ENCODE results near the gene TCN1.

DNA sequence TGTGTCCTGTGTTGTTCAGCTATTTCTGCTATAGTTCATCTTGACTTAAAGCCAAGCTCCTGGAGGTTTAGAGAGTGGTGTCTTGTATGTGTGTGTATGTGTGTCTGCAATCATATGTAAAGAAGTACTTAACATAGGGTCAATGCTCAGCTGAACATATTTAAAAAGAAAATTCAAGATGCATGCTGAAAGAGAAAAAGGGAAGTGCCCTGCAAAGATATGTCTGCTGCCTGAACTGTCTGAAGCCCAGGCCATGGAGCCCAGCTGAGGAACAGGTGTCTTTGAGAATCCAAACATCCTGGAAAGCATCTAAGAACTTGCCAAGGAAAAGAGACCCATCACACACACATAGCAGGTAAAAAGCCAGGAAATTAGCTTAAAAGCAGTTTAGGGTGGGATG lies 6.6 kb downstream of the TCN1 start:
- no peak for TF ChIP-seq POLR2AphosphoS5 (IDR thresholded peaks at IDR 0.05; ENCODE audit: low read depth)
- TF ChIP-seq, protein P1, sequence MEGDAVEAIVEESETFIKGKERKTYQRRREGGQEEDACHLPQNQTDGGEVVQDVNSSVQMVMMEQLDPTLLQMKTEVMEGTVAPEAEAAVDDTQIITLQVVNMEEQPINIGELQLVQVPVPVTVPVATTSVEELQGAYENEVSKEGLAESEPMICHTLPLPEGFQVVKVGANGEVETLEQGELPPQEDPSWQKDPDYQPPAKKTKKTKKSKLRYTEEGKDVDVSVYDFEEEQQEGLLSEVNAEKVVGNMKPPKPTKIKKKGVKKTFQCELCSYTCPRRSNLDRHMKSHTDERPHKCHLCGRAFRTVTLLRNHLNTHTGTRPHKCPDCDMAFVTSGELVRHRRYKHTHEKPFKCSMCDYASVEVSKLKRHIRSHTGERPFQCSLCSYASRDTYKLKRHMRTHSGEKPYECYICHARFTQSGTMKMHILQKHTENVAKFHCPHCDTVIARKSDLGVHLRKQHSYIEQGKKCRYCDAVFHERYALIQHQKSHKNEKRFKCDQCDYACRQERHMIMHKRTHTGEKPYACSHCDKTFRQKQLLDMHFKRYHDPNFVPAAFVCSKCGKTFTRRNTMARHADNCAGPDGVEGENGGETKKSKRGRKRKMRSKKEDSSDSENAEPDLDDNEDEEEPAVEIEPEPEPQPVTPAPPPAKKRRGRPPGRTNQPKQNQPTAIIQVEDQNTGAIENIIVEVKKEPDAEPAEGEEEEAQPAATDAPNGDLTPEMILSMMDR (IDR thresholded peaks at IDR 0.05; ENCODE audit: insufficient read depth, low read length) = no peak
